HG03097 (cell line): Measurements from ENCODE around the gene MYH10.
"Not testable (repeated sequence)": the region's sequence is repeated elsewhere in the genome, so short reads cannot be mapped to it uniquely, and the experiment has no call there.

Source experiments
- ATAC-seq: cut with Tn5 transposase; IDR thresholded peaks from one replicate; pipeline ENCODE4 v1.9.1; 2021; ENCODE audit not compliant: unreplicated experiment, low FRiP score

MYH10 gene

DNA sequence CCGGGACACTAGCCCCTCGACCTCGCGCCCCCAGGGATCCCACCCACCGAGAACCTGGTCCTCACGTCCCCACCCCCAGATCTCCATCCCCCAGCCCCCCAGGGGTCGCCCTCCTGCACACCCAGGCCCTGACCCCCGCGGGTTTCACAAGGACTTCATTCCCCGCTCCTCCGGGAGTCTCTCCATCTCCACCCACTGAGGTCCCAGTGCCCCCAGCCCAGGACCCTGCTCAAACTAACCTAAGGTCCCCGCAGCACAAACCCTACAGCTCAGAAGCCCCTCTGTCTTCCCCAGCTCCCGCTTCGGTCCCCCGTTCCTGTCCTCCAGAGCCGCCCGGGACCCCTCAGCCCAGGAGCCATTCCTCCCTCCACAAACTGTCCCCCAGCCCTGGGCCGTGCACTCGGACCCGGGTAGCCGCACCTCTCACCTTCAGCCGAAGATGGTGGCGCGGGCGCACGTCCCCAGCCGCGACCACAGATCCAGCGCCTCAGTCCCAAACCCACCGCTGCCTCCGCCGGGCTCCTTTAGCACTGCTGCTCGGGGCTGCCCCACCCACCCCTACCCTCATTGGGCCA lies at the start of gene MYH10:
Gene MYH10, minus strand, starts transcription at position 499 of the 575 bp plus-strand sequence. CDS start 7,479 bp downstream, outside the sequence.
- no peak for ATAC-seq

DNA sequence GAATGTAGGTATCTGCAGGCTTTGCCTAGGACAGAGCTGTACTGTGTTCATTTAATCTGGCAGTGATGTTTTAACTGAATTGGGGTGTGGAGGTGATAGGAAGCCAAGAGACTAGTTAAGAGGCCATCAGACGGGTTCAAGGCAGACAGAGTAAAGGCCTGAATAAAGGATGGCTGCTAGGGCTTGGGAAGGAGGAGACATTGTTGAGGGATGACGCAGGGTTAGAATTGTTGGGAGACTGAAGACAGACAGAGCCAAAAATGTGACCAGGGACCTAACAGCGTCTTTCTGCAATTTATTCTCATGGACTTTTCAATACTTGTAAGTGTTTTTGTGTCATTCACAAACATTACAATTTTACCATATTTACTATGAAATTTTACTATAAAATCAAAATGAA lies 48.6 kb upstream of the MYH10 start:
- ATAC-seq: no peak

DNA sequence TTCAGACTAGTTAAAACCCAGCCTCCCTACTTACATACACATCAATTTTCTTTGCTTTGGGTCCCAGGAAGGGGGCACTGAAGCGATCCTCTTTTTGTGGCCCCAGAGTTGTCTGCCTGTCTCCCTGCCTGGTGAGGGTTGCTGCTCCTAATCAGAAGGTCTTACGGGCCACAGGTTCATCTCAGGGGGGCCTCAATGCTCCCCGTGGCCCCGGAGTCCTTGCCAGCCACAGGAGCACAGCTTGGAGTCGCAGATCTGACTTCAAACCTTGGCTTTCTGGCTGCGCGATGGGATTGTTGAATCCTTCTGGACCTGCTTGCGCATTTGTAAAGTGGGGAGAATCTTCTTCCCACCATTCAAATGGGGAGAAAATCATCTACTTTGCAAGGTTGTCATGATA lies 44.8 kb upstream of the MYH10 start:
- ATAC-seq: no peak

DNA sequence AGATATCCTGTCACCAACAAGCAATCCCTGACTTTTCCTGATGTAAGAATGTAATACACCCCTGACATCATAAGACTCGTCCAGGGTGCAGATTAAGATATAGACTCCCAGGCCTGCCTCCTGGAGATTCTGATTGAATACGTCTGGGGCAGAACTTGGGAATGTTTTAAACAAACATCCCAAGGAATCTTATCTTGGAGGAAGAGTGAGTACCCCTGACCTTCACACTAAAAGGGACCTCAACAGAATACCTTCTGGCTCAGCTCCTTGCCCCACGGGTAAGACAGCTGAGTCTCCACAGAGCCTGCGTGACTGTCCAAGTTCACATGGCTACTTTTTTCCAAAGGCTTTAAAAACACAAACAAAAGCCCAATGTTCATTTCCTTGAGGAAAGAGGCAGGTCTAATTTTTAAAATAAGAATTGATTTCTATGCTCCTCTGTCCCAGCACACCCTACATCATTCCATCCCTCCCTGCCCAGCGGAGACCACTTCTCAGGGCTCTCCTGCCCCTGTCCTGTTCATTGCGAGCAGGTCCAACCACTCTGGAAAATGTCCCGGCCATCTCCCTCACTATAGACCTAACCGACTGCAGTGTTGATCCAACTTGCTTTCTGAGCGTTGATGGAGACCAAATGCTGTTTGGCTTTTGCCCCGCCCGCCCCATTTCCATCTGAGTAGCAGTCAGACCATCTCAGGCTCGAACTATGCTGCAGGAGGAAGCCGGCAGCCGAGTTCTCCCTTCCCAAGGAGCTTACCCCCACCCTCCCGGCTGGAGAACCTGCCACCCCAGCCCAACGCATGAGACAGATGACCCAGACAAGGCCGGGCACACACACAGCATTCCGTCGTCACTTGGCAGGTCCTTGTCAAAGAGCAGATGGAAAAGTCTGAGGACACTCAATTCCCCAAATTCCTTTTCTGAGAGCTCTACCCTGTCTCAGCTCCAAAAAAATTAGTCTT lies 44.1 kb upstream of the MYH10 start:
- no peak for ATAC-seq

DNA sequence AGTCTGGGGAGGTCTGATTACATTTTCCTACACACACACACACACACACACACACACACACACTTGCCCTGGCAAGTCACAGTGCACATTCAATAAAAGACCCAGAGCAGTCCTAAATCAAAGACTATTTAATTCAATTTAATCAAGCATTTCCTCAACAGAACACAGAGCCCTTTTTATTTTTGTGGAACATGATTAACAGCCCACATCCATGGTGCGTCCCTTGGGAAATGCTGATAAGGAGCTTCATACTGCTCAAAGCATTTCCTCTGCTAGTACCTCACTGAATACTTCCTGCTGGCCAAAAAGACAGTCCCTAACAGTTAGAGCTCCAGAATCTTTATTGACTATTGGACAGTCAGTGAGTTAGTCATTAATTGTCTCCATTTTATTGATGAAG lies 43.1 kb upstream of the MYH10 start:
- no peak for ATAC-seq

DNA sequence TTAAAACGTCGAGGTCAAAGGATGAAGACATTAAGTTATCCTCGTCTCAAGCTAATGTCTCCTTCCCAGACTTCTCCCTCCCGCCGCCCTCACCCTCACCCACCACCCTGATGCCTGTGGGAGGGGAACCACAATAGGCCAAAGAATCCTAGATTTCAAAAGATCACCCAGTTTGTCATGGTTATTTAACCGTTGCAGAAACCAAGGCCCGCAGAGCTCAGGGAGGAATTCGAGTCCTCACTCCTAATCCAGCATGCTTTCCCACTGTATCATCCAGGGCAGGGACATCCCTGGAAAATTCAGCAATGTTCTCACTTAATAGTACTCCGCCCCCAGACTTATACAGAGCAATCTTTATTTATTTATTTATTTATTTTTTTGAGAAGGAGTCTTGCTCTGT lies 41.8 kb upstream of the MYH10 start:
- ATAC-seq: no peak

DNA sequence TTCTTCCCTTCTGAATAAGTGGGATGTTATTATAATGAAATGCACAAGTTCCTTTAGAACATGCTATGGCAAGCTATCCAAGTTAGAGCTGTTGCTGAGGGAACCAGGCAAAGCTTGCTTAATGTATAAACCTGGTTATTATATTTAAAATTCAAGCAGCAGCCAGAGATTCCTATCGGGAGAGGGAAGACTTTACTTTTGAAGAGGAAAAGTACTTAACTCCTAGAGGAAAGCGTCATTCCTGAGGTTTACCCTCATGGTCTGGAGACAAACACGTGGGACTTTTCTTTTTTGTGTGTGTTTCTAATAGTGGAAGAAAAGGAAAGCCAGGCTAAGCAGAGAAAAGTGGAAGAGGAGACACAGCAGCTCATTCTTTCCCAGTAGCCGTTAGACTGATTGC lies 39.9 kb upstream of the MYH10 start:
- ATAC-seq: no peak

DNA sequence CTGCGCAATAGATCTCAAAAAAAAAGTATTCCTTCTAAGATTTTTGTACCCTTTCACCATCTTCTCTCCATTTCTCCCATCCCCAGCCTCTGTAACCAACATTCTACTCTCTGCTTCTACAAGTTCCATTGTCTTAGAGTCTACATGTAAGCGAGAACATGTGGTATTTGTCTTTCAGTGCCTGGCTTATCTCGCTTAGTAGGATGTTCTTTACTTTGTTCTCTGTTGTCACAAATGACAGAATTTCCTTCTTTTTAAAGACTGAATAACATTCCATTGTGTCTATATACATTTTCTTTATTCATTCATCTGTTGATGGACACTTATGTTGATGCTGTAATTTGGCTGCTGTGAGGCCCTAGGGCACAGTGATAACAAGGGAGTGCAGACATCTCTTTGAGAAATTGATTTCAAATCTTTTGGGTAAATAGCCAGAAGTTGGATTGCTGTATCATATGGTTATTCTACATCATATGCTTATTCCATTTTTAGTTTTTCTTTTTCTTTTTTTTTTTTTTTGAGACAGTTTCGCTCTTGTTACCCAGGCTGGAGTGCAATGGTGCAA lies 37.7 kb upstream of the MYH10 start:
- ATAC-seq: no peak

DNA sequence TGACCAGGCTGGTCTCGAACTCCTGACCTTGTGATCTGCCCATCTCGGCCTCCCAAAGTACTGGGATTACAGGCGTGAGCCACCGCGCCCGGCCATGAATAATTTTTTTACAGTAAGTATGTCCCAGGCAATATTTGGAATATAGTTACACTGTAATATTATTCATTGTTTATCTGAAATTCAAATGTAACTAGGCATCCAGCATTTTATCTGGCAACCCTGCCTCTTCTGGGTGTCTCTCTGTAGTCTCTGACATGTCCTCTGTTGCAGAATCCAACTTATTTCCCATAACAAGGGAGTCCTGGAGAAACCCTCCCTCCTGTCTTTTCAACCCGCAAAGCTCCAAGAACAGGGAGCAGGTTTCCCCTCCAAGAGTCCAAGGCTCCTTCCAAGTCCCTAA lies 36.9 kb upstream of the MYH10 start:
- ATAC-seq: no peak

DNA sequence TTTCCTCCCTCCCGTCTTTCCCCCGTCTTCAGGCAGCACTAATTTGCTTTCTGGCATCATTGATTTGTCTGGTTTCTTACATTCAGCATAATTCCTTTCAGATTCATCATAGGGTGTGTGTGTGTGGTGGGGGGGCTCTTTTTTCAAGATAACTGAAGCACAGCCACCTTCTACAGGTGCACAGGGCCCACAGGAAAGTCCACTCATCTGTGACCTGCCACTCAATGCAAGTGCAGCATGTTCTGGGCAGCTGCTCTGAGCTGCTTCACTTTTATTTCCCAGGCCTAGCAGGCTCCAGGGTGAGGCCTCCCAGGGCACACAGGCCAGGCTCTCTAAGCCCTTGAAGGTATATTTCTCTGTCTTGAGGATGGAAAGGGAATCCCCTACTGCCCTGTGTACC lies 35.2 kb upstream of the MYH10 start:
- no peak for ATAC-seq

DNA sequence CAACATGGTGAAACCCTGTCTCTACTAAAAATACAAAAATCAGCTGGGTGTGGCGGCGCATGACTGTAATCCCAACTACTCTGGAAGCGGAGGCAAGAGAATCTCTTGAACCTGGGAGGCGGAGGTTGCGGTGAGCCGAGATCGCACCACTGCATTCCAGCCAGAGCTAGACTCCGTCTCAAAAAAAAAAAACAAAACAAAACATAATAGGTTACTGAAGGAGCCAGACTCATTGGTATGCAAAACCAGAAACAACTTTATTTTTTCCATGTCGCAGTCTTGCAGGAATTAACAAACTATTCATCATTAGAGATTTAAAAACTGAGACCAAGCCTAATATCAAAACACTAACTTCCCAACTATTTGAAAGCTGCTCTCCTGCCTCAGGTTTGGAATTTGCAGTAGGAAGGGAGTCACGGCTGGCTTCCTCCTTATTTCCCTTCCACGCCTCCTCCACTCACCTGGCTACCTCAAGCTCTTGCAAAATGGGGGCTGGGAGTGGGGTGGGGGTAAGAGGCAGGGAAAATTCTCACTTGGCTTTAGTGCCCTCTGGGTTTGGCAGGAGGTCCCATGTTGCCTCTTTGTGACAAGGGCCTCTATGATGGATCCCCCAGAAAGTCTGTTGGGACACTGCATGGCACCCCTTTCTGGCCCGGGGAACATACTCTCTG lies 34.1 kb upstream of the MYH10 start:
- ATAC-seq: no peak

DNA sequence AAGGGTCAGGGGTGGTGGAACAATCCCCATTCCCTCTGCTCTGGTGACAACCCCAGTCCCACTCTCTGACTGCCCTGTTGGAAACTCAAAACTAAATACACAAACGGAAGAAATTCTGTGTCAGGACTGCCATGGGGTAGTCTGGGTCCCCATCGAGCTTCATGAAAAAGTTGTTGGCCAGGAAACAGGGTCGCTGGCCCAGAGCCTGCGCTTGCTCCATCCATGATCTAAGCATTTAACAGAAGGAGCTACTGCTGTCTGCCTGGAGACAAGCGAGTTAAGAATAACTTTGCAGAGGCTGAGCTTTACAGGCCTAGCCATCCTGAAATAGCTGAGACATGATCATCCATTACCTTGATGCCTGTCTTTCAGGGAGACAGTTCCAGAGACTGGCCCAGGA lies 32.4 kb upstream of the MYH10 start:
- no peak for ATAC-seq

DNA sequence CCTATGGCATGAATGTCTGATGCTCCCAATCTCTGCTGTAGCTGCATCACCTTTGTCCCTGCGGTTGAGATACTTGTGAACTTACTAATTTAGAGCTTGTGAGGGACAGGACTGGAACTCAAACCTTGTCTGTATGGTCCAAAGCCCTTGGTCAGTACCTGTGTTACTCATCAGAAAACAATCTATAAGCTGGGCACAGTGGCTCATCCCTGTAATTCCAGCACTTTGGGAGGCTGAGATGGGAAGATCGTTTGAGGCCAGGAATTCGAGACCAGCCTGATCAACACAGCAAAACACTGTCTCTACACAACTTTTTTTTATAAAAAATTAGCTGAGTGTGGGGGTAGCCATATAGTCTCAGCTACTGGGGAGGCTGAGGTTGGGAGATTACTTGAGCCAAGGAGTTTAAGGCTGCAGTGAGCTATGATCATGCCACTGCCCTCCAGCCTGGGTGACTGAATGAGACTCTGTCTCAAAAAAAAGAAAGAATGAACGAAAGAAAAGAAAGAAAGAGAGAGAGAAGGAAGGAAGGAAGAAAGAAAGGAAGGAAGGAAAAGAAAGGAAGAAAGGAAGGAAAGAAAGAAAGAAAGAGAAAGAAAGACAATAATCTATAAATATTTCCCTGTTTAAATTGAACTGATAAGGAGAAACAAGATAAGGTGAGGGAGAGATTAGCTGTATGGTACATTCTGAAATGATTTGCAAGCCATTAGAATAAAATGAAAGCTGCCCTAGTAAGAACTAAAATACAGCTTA lies 31.7 kb upstream of the MYH10 start:
- no peak for ATAC-seq

DNA sequence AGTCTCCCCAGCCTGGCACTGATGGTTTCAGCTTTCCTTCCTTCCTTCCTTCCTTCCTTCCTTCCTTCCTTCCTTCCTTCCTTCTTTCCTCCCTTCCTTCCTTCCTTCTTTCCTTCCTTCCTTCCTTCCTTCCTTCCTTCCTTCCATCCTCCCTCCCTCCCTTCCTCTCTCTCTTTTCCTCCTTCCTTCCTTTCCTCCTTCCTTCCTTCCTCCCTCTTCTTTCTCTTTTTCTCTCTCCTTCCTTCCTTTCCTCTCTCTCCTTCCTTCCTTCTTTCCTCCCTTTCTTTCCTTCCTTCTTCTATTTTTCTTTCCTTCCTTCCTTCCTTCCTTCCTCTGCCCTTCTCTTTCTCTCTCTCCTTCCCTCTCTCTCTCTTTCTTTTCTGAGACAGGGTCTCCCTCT lies 30.2 kb upstream of the MYH10 start:
- ATAC-seq: not testable (repeated sequence)

DNA sequence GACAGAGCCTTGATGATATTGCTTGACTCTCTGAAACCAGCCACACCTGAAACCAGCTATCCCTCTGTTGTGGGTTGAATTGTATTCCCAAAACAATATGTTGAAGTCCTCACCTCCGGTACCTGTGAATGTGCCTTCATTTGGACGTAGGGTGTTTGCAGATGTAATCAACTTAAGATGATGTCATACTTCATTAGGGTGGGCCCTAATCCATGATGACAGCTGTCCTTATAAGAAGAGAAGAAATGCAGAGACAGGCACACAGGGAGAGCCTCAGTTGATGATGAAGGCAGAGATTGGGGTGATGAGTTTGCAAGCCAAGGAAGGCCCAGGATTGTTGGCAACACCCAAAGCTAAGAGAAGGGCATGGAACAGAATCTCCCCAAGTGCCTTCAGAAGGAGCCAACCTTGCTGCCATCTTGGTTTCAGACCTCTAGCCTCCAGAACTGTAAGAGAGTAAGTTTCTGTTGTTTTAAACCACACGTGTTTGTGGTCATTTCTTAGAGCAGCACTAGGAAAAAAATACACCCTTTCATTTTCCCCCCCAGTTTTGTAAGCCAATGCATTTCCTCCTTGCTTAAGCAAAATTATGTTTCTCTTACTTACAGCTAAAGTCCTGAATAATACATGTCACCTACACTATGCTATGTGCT lies 29.4 kb upstream of the MYH10 start:
- no peak for ATAC-seq

DNA sequence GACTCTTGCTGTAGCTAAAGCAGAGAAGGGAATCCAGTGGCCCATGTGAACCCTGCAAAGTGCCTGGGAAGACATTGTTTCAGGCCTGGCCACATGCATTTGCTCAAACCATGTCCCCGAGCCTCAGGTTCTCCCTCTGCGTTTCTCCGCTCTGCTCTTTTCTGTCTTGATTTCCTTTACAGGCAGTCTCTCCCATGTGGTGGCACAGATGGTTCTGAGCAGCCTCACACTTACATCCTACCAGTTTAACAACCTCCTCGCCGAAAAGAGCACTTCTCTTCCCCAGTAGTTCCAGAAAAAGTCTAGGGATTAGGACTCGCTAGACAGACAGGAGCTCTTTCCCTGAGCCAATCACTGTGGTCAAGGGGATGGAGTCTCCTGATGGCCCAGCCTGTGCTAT lies 28.3 kb upstream of the MYH10 start:
- no peak for ATAC-seq

DNA sequence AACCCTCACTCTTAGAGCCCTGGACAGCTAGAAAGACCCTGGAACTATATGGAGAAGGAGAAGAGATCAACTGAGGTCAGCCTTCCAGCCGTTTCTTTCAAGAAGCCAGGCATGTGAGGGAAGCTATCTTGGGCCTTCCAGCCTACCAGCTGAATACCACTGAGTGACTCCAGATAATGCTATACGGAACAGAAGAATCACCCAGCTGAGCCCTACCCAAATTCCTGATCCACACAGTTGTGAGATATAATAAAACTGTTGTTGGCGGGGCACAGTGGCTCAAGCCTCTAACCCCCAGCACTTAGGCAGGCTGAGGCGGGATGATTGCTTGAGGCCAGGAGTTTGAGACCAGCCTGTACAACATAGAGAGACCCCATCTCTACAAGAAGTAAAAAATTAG lies 26.2 kb upstream of the MYH10 start:
- no peak for ATAC-seq

DNA sequence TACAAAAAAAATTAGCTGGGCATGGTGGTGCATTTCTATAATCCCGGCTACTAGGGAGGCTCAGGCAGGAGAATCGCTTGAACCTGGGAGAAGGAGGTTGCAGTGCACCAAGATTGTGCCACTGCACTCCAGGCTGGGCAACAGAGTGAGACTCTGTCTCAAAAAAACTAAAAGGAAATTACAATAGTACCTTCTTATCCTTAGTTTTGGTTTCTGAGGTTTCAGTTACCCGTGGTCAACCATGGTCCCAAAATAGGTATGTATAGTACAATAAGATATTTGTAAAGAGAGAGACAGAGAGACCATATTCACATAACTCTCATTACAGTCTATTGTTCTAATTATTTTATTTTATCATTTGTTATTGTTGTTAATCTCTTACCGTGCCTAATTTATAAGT lies 24.3 kb upstream of the MYH10 start:
- ATAC-seq: no peak

DNA sequence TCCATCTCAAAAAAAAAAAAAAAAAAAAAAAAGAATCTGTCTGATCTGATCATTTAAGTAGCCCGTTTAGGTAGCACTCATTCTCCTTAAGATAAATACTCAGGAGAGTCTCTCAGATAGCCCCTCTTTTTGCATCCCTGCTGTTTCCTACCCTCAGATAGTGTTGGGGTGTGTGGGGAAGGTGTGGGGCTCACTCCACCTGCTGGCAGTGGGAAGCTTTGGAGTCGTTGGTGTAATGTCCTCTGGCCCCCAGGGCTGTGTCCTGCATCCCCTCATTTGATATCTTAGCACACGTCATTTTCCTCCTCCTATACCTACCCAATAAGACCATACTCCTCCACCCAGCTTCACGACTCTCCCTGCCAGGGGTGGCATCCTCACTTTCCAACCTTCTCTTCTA lies 20.5 kb upstream of the MYH10 start:
- ATAC-seq: no peak

DNA sequence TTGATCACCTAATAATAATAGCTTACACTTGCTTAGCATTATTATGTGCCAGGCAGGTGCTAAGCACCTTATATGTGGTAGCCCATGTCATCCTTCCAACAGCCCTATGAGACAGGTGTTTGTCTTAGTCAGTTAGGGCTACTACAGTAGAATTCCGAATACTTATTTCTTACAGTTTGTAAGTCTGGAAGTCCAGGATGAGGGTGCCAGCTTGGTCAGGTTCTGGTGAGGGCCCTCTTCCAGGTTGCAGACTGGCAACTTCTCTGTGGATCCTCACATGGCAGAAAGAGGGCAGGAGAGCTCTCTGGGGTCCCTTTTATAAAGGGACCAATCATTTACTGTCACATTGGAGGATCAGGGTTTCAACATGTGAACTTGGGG lies 19.6 kb upstream of the MYH10 start:
- ATAC-seq: no peak
